ENCODE measurements around the gene SLC46A1. TPM values are rescaled to one million over a fixed set of nuclear protein-coding genes. Genes with fewer than 3 reads are reported as not detected.

The SLC46A1 gene
- polyA plus RNA-seq, 1 donor (not counting 4 experiments of a cell fraction or from before 2014, with no cell fraction given): 1.9 TPM

DNA sequence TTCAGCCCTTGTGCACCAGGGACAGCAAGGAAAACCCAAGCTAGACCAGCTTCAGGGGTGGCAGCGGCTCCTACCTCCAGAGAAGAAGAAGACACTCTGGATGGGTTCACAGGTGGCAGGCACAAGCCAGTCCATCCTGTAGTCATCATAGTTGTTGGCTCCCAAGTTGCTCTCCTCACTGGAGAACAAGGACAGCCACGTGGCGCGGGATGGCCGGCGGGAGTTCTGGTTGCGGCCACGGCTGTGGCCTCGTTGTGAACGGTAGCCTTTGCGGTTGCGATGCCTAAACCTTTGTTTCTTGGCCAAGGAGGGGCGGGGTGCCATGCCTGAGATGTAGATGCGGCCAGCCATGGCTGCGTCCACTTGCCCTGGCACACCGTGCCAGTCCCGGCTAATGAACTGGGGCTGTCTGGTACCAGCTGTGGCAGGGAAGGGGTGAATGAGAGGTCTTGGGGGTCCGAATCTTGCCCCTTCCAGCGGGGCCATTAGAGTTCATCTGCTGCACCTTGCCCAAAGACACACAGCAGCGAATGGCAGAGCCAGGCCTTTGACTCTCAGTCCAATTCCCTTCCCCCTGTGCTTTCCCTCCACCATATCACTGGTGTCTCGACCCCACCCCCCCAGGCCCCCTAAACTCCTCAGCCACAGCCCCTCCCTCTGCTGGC, 38.2 kb downstream of the SLC46A1 start:
- peaks cover 7 to 13% of the 10 kb centered on the region in 2 experiments for H3K36me3 ChIP-seq (ENCODE audit: control insufficient read depth in 2 of 2, extremely low read depth in 1 of 2, insufficient read depth in 2 of 2, low read length in 2 of 2)
- H3K9me1 ChIP-seq (ENCODE audit: control insufficient read depth, extremely low read depth, insufficient read depth, low read length): no peaks in the 10 kb centered on the region
- H3K9ac ChIP-seq (ENCODE audit: control insufficient read depth, extremely low read depth, insufficient read depth, low read length): no peak overlapping the region
- no peak overlapping the region for H2AFZ ChIP-seq (ENCODE audit: control insufficient read depth, low read length)
- TF ChIP-seq EZH2 (IDR thresholded peaks at IDR 0.05; ENCODE audit: low read length): no peak
- TF ChIP-seq, protein P1, sequence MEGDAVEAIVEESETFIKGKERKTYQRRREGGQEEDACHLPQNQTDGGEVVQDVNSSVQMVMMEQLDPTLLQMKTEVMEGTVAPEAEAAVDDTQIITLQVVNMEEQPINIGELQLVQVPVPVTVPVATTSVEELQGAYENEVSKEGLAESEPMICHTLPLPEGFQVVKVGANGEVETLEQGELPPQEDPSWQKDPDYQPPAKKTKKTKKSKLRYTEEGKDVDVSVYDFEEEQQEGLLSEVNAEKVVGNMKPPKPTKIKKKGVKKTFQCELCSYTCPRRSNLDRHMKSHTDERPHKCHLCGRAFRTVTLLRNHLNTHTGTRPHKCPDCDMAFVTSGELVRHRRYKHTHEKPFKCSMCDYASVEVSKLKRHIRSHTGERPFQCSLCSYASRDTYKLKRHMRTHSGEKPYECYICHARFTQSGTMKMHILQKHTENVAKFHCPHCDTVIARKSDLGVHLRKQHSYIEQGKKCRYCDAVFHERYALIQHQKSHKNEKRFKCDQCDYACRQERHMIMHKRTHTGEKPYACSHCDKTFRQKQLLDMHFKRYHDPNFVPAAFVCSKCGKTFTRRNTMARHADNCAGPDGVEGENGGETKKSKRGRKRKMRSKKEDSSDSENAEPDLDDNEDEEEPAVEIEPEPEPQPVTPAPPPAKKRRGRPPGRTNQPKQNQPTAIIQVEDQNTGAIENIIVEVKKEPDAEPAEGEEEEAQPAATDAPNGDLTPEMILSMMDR (optimal IDR thresholded peaks at IDR 0.05 in 1 of 3, IDR thresholded peaks at IDR 0.05 in 1 of 3, conservative IDR thresholded peaks at IDR 0.05 in 1 of 3; ENCODE audit: extremely low read depth in 1 of 3, insufficient read depth in 2 of 3, low read length in 3 of 3): no peak
- dilution Hi-C loops (cut with MboI; ENCODE audit: extremely low pct_ligation_motif_present, low sequenced_read_pairs): no loop called here
- H3K4me1 ChIP-seq (ENCODE audit: control insufficient read depth, extremely low read depth, insufficient read depth, low read length): peaks cover 8% of the 10 kb centered on the region
- peaks cover 11% of the 10 kb centered on the region for H3K27me3 ChIP-seq (ENCODE audit: control insufficient read depth, extremely low read depth, insufficient read depth, low read length)
- H3K9me3 ChIP-seq (ENCODE audit: control insufficient read depth, low read depth, low read length): no peaks in the 10 kb centered on the region
- H4K20me1 ChIP-seq (ENCODE audit: control insufficient read depth, extremely low read depth, insufficient read depth, low read length): no peaks in the 10 kb centered on the region
- no peak for DNase-seq (ENCODE audit: low read depth, low spot score)
- H3K79me2 ChIP-seq (ENCODE audit: control insufficient read depth, insufficient read depth, low read length): no peaks in the 10 kb centered on the region
- FAIRE-seq: no peak
- H3K4me3 ChIP-seq (ENCODE audit: control insufficient read depth in 2 of 3, extremely low read depth in 1 of 3, insufficient read depth in 2 of 3, low read depth in 1 of 3, low read length in 3 of 3): no peak overlapping the region
- H3K27ac ChIP-seq (ENCODE audit: control insufficient read depth, insufficient read depth, low read length): no peak overlapping the region
- H3K4me2 ChIP-seq (ENCODE audit: control insufficient read depth, extremely low read depth, insufficient read depth, low read depth, low read length): no peak overlapping the region

DNA sequence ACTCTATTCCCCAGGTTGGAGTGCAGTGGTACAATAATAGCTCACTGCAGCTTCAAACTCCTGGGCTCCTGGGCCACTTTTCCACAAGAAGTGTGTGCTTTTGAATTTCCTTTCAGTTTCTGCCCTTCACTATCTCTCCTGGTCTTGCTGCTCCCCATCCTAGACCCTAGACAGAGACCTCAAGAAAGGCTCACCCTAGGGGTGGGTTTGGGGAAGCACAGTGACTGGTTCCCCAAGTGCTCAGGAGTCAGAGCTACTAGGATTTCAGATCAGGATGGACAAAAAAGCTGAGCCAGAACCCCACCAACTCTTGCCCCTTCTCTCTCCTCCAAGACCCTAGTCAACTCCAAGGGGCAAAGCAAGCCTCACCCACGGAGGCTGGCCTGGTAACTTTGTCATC, 39.4 kb downstream of the SLC46A1 start:
- no peak overlapping the region for H3K4me2 ChIP-seq (ENCODE audit: control insufficient read depth, extremely low read depth, insufficient read depth, low read depth, low read length)
- H4K20me1 ChIP-seq (ENCODE audit: control insufficient read depth, extremely low read depth, insufficient read depth, low read length): no peaks in the 10 kb centered on the region
- peaks cover 7 to 18% of the 10 kb centered on the region in 2 experiments for H3K36me3 ChIP-seq (ENCODE audit: control insufficient read depth in 2 of 2, extremely low read depth in 1 of 2, insufficient read depth in 2 of 2, low read length in 2 of 2)
- dilution Hi-C loops (cut with MboI; ENCODE audit: extremely low pct_ligation_motif_present, low sequenced_read_pairs): no loop called here
- no peaks in the 10 kb centered on the region for H3K9me3 ChIP-seq (ENCODE audit: control insufficient read depth, low read depth, low read length)
- no peak overlapping the region for H3K4me3 ChIP-seq (ENCODE audit: control insufficient read depth in 2 of 3, extremely low read depth in 1 of 3, insufficient read depth in 2 of 3, low read depth in 1 of 3, low read length in 3 of 3)
- no peak overlapping the region for H2AFZ ChIP-seq (ENCODE audit: control insufficient read depth, low read length)
- H3K79me2 ChIP-seq (ENCODE audit: control insufficient read depth, insufficient read depth, low read length): no peaks in the 10 kb centered on the region
- no peaks in the 10 kb centered on the region for H3K27me3 ChIP-seq (ENCODE audit: control insufficient read depth, extremely low read depth, insufficient read depth, low read length)
- no peak overlapping the region for H3K27ac ChIP-seq (ENCODE audit: control insufficient read depth, insufficient read depth, low read length)
- no peaks in the 10 kb centered on the region for H3K9me1 ChIP-seq (ENCODE audit: control insufficient read depth, extremely low read depth, insufficient read depth, low read length)
- no peak overlapping the region for H3K9ac ChIP-seq (ENCODE audit: control insufficient read depth, extremely low read depth, insufficient read depth, low read length)
- H3K4me1 ChIP-seq (ENCODE audit: control insufficient read depth, extremely low read depth, insufficient read depth, low read length): peaks cover 1% of the 10 kb centered on the region
- TF ChIP-seq, protein P1 (optimal IDR thresholded peaks at IDR 0.05 in 1 of 3, IDR thresholded peaks at IDR 0.05 in 1 of 3, conservative IDR thresholded peaks at IDR 0.05 in 1 of 3; ENCODE audit: extremely low read depth in 1 of 3, insufficient read depth in 2 of 3, low read length in 3 of 3): peak in 2 of 3 experiments; percentile 15 to 20
- TF ChIP-seq EZH2 (IDR thresholded peaks at IDR 0.05; ENCODE audit: low read length): no peak
- DNase-seq (ENCODE audit: low read depth, low spot score) (no peak), FAIRE-seq (no peak)
